Prostate gland (tissue), 2 donors: Measurements from ENCODE around the gene TINAG. TPM values are rescaled to one million over a fixed set of nuclear protein-coding genes. Genes with fewer than 3 reads are reported as not detected.

ENCODE experiments used
- DNase-seq: peaks from one replicate; pipeline ENCODE4 v3.0.0-alpha.2; 2019; ENCODE audit warnings: low spot score
- H3K27ac ChIP-seq, 2 donors: fragments of 200-600 bp; sonication (generic); 2 replicates each; pipeline ENCODE4 v1.5.1; 2017 to 2019
- H3K27me3 ChIP-seq: fragments of 200-600 bp; sonication (generic); replicated peaks from 2 replicates; pipeline ENCODE4 v1.5.1; 2019; ENCODE audit not compliant: insufficient read depth
- H3K36me3 ChIP-seq, 2 donors: fragments of 200-600 bp; sonication (generic); 1 replicate in 1 of 2; 2 replicates in 1 of 2; pipeline versions ENCODE4 v1.5.1 to v1.8.1; 2017 to 2019
- H3K4me1 ChIP-seq: fragments of 200-600 bp; sonication (generic); replicated peaks from 2 replicates; pipeline ENCODE4 v1.5.1; 2019
- H3K4me3 ChIP-seq, 2 donors: fragments of 200-600 bp; sonication (generic); 2 replicates each; pipeline ENCODE4 v1.5.1; 2017 to 2019
- H3K9me3 ChIP-seq: fragments of 200-600 bp; sonication (generic); 2 replicates; pipeline ENCODE4 v1.5.1; 2017
- CTCF ChIP-seq, 4 experiments: fragments of 200-600 bp in 2 of 4; fragments of 450-650 bp in 2 of 4; sonication (generic) in 2 of 4; IDR thresholded peaks; 1 replicate in 3 of 4; 2 replicates in 1 of 4; pipeline ENCODE4 v1.5.1; 2016 to 2019; ENCODE audit warnings: antibody characterized with exemption in 4 of 4, mild to moderate bottlenecking in 2 of 4, moderate library complexity in 2 of 4
- POLR2A ChIP-seq: fragments of 450-650 bp; IDR thresholded peaks from one replicate; pipeline ENCODE4 v1.6.1; 2016; ENCODE audit warnings: antibody characterized with exemption, mild to moderate bottlenecking
- POLR2AphosphoS5 ChIP-seq: sonication (generic); formaldehyde crosslinking; IDR thresholded peaks from one replicate; pipeline ENCODE4 v1.6.1; 2017; ENCODE audit warnings: antibody characterized with exemption
- WGBS: methylation state at CpG from one replicate; pipeline ENCODE4 v1.1.5; 2018; 5-methylcytosine and 5-hydroxymethylcytosine counted together
- intact Hi-C: fragments of 100-400 bp; cut with DNase I; formaldehyde crosslinking; loops from one replicate; pipeline ENCODE4 v1.14.2; 2022
- total RNA-seq, 2 donors: library from RNA; depleted of rRNA; stranded (reverse); fragments of >200 nt; gene quantifications; one replicate each; pipeline ENCODE4 v1.1.0, GENCODE V29; 2016

The TINAG gene
- total RNA-seq, 2 donors from 2014 or later, result not detected

DNA sequence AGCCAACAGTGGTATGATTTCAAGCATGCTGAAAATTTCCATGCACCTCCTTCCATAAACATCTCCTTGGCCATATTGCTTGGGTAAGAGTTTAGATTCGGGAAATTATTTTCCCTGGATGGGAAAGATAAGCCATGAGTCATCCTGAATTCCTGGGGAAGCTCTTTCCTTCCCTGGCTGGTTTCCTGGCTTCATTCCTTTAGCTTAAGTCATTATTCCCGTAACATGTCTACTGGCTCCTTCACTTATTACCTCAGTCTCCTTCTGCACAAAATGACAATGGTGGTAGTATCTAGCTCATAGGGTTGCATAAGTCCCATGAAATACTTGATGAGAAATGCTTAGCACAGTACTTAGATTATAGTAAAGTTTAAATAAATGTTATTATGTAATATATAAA is 27.6 kb downstream of the TINAG start:
- intact Hi-C loops, result no loop called here
- no peak for DNase-seq
- WGBS, result 59% methylated on average over 2 of the region's 2 CpGs

DNA sequence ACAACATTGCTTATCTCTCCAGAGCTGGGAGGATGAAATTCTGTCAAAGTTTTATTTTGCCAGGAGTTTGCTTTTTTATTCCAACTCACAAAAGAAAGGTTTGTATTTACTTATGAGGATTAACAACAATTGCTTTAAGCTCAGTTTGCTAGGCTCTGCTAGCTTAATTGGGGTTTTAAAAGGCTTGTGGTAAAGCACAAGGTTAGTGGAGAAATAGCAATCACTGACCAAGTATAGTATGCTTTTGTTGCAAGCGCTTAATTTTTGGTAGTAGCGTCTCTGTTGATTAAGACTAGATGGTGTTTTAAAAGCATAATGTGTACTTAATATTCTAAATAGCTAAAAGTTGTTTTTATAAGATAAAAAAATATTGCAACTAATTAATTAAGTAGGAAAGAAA is 45.7 kb downstream of the TINAG start:
- Histone ChIP-seq H3K4me3 (no peak overlapping the region), H3K36me3 (no peaks in the 10 kb centered on the region), H3K27me3 (no peaks in the 10 kb centered on the region), H3K9me3 (no peaks in the 10 kb centered on the region), H3K27ac (no peak overlapping the region), H3K4me1 (no peaks in the 10 kb centered on the region)
- 67% methylated on average over 2 of the region's 2 CpGs for WGBS
- TF ChIP-seq POLR2AphosphoS5 (no peak), CTCF (IDR thresholded peaks at IDR 0.05) (no peak), POLR2A (no peak)
- DNase-seq, result no peak
- intact Hi-C loops, result no loop called here

More for the DNA sequence above, 27.6 kb downstream of the TINAG start:
- Histone ChIP-seq H3K4me3 (no peak overlapping the region), H3K4me1 (no peaks in the 10 kb centered on the region), H3K36me3 (no peaks in the 10 kb centered on the region), H3K27me3 (no peaks in the 10 kb centered on the region), H3K27ac (no peak overlapping the region), H3K9me3 (no peaks in the 10 kb centered on the region)
- TF ChIP-seq POLR2AphosphoS5, result no peak
- no peak for TF ChIP-seq CTCF (IDR thresholded peaks at IDR 0.05)
- no peak for TF ChIP-seq POLR2A

DNA sequence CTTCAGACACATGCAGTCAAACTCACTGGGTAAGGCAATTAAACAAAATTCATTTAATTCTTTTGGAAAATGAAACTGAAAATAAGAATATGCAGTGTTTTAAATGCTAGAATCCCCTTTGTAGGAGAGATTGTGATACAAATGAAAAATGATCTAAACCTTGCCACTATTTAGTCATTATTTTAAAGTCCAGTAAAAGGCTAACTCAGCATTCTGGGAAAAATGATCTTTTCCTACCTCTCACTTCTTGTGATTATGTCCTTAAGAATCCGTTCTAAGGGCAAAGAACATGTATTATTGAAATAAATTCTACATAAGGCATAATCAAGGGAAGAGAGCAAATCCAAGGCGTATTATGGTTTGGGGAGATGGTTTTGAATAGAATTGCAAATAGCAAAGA is 46.4 kb downstream of the TINAG start:
- intact Hi-C loops, result no loop called here
- Histone ChIP-seq H3K27ac (no peak overlapping the region), H3K9me3 (no peaks in the 10 kb centered on the region), H3K27me3 (no peaks in the 10 kb centered on the region), H3K4me1 (no peaks in the 10 kb centered on the region), H3K36me3 (no peaks in the 10 kb centered on the region), H3K4me3 (no peak overlapping the region)
- no peak for DNase-seq
- TF ChIP-seq CTCF (IDR thresholded peaks at IDR 0.05) (no peak), POLR2A (no peak), POLR2AphosphoS5 (no peak)
- 93% methylated on average over 2 of the region's 2 CpGs for WGBS

GRCh38 chr6:54357141-54357540 is 48.9 kb downstream of the TINAG start:
- H3K27me3 ChIP-seq, result no peaks in the 10 kb centered on the region
- H3K4me1 ChIP-seq, result no peaks in the 10 kb centered on the region
- H3K4me3 ChIP-seq, result no peak overlapping the region
- H3K36me3 ChIP-seq, result no peaks in the 10 kb centered on the region
- no peak for DNase-seq
- 74% methylated on average over 1 of the region's 1 CpG for WGBS
- intact Hi-C loops, result no loop called here
- no peaks in the 10 kb centered on the region for H3K9me3 ChIP-seq
- H3K27ac ChIP-seq, result no peak overlapping the region
- TF ChIP-seq CTCF (IDR thresholded peaks at IDR 0.05) (no peak), POLR2A (no peak), POLR2AphosphoS5 (no peak)

DNA sequence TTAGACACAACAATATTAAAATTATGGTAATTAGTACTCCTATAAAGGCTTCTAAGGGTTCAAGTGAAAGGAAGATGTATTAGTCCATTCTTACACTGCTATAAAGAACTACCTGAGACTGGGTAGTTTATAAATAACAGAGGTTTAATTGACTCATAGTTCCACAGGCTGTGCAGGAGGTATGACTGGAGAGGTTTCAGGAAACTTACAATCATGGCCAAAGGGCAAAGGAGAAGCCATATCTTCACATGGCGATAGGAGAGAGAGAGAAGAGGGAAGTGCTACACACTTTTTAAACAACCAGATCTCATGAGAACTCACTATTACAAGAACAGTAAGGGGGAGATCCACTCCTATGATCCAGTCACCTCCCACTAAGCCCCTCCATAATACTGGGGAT is 52.9 kb downstream of the TINAG start:
- WGBS, result 94% methylated on average over 1 of the region's 1 CpG
- DNase-seq, result no peak
- no peaks in the 10 kb centered on the region for H3K36me3 ChIP-seq
- no peaks in the 10 kb centered on the region for H3K9me3 ChIP-seq
- H3K4me3 ChIP-seq, result no peak overlapping the region
- H3K27me3 ChIP-seq, result no peaks in the 10 kb centered on the region
- intact Hi-C loops, result no loop called here
- no peaks in the 10 kb centered on the region for H3K4me1 ChIP-seq
- TF ChIP-seq POLR2AphosphoS5, result no peak
- TF ChIP-seq POLR2A, result no peak
- TF ChIP-seq CTCF (IDR thresholded peaks at IDR 0.05), result no peak
- no peak overlapping the region for H3K27ac ChIP-seq
